ENCODE results near the gene CDH23.

Gene CDH23

DNA sequence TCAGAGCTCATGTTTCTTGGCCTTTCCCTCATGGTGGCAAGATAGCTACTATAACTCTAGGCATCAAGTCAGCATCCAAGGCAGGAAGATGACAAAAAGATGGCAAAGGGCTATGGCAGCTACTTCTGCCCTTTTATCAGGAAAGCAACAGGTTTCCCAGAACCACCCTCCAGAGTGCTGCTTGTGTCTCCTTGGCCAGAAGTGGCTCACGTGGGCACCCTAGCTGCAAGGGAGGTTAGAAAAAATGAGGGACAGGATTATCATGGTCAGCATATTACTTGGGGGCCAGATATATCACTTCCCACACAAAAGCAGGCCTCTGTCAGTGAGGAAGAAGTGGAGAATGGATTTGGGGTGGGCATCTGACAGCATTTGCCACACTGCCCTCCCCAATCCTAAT is 347.1 kb downstream of the CDH23 start:
- DNase-seq (ENCODE audit: low spot score): no peak

DNA sequence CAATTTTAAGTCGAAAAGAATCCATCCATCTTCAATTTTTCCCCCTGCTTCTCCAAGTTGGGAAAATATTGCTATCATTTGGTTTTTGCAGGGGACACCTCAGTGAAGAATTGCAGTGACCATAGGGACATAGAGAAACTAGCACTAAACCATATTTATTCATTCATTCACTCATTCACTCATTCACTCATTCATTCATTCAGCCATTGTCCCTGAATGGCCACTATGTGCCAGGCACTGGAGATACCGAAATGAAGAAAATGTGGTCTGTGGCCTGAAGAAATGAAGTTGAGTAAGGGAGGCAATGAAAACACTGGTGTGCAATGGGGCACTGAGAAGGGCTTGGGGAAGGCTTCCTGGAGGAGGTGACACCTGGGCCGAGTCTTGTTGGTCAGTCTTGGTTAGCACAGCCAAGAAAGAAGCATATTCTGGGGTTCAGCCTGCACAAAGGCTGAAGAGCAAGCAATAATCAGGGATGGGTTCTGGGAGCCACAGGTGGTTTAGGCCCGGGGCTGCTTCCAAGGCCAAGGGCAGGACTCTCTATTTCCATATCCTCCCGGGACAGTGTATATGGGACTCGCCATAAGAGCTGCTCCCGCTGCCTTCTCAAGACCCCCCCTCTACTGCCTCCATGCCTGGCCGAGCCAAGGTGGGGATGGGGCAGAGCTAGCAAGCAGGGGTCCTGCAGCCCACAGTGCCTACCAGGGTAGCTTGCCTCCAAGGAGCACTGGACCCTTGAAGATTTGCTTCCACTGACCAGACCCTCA is 348.4 kb downstream of the CDH23 start:
- no peak for DNase-seq (ENCODE audit: low spot score)

DNA sequence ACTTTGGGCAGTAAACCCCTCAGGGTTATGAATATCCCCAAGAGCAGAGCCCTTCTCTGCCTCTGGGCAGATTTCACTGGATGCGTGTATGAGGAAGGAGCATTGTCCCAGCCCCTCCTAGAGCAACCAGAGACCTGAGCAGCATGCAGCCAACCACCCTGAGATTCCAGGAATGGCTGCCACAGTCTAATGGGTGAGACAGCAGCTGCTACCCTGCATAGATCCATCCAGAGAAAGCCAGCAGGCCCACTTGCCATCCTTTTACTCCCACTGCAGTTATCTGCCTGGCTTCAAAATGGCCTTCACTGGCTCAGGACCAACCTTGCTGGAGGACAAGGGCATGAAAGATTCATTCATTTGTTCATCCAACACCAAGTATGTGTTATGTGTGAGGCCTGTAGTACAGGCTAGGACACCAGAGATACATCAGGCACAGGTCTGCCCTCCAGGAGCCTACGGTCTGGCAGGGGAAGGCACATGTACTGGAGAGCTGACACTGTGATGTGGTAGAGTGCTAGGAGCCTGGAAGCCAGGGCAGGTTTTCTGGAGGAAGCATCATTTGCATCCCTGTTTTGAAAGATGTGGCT is 349.0 kb downstream of the CDH23 start:
- DNase-seq (ENCODE audit: low spot score): no peak

DNA sequence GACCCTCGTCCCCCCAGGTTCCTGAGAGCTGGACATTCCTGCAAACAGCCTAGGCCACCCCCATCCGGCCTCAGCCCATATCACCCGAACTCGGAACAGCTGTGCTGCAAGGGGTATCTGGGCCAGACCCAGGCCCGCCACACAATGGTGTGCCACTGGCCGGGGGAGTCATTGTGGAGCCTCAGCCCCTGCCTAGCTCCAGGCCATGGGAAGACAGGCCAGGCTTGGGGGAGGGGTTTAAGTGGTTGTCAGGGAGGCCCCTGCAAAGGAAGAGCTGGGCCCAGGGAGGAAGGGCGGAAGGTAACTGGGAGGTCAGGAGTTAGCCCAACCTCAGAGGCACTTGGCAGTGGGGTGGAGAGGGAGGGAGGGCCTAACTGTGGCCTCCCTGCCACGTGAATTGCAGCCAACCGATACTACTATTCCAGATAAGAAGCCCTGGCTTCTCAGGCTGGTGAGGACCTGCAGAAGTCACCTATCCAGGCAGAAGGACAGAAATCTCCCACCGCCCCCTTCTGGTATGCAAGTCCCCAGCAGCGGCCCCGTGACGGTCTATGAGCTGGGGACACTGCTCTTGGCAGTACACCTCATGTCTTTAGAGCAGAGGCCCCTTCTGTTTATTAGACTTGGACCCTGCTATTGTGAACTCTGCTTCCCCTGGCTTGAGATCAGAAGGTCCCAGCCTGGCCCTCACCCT is 349.8 kb downstream of the CDH23 start:
- no peak for DNase-seq (ENCODE audit: low spot score)

DNA sequence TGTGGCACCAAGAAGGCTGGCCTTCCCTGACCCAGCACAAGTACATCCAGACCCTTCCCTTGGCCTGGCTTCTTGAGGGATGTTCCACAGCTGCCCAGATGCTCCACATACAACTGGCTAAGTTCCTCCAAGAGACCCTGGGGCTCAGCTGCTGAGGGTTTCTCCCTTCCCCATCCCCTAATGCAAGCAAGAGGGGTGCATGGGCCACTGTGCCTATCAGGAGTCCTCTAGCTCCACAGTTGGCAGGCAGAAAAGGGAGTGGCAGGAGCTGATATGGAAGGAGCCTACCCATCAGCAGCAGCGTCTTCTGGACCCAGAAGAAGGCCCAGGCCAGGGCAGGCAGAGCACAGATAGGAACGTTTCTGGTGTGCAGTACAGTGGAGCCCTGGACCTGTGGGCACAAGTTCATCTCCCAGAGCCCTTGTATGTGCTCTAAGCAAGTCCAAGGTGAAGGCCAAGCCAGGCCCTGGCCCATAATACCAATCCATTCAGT is 350.4 kb downstream of the CDH23 start:
- DNase-seq (ENCODE audit: low spot score): no peak

DNA sequence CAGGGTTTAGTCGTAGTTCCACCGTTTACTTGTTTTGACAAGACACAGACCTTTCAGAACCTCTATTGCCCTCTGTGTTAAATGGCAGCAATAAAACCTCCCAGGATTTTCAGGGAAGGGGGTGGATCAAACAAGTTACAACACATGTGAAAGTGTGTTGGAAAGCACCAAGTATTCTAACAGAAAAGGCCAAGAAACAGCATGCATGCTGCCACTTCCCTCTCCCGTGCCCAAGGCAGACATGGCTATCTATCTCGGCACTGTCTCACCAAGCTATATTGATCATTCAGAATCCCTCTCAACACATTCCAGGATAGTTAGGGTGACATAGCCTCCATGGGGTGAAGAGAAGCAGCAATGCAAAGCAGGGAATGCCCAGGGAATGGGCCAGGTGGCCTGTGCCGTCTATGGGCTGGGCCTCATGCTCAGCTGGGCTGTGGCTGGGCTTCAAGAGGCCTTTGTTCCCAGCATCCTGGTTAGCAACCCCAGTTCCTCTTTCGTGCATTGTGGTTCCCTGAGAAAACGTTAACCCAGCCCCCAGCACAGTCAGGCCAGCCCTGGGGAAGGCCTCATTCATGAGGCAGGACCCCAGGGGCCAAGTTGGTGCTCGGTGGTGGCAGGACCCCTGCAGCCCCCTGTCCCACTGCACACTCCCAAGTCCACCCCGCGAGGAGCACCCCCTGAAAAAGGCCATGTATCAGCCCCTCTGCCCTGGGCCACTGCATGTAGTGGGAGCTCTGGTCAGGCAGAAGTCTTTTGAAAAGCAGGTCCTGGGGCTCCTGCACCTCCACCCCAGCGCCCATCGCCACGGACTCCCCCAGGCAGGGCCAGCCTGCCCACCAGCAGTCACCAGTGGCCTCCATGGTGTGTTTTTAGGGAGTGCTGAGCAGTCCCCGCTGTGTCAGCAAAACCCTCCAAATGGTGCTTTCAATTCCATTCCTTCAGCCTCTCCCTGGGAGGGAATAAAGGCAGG is 351.1 kb downstream of the CDH23 start:
- DNase-seq (ENCODE audit: low spot score): no peak

DNA sequence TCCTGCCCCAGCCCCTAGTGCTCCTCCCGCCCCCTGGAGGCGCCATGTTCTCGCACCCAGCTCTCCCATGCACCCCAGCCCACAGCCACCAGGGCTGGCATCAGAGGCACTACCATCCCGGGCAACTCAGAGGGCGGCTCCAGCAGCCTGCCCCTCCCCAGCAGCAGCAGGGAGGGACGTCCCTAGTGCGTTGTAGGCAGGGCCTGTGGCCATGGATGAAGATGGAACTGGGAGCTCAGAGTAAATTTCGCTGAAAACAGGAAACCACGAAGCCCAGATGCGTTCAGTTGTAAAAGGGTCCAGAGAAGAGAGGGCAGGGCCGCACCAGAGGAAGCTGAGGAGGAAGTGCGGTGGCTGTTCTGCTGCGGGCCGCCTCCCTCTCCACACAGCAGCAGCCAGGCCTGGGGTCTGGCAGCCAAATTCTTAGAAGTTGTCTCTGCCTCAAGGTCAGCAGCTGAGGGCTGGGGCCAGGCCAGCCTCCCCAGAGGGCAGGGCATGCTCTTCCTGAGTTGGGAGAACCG is 352.0 kb downstream of the CDH23 start:
- DNase-seq (ENCODE audit: low spot score): peak; percentile 71

DNA sequence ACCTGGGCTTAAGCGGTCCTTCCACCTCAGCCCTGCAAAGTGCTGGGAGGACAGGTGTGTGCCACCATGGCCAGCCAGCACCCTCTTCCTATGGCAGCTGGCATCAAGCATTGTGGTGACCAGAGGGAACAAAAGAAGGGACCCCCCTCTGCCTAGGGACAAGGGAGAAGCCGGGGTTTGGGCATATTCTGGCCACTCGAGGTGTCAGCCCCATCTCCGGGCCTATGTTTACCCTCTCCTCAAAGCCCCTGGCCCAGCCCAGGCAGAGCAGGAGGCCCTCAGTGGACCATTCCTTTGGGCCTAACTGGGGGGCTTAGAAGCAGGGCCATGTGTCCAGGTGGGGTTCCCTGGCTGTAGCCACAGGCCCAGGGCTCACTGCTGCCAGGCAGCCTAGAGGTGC is 352.7 kb downstream of the CDH23 start:
- no peak for DNase-seq (ENCODE audit: low spot score)

DNA sequence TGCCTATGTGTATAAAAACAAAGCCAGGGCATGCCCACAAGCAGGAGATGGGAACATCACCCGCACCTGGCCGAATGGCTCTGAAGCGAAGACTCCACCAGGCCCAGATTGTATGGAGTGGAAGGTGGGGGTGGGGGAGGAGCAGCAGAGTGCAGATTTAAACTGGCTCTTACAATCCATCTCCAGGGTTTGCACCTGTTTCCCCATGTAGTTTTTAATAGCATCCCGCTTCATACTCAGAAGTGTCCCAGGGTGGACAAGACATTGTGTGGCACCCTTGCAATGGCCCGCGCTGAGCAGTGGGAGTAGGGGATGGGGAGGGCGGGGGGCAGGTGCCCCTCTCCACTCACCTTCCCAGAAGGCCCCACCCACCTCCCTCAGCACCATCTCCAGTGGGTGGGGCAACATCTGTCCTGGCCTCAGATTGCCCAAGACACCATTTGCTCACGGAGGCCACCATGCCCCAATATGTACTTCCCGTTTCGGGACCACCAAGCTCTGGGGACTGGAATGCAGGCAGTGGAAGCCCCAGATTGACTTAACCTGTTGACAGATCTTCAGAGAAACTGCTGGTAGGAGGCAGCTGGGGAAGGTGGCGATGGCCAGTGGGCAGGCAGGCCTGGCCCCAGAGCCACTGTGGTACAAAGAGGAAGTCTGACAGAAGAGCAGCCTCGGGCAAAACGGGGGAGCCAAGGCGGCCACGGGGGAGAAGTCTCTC is 353.6 kb downstream of the CDH23 start:
- DNase-seq (ENCODE audit: low spot score): no peak

DNA sequence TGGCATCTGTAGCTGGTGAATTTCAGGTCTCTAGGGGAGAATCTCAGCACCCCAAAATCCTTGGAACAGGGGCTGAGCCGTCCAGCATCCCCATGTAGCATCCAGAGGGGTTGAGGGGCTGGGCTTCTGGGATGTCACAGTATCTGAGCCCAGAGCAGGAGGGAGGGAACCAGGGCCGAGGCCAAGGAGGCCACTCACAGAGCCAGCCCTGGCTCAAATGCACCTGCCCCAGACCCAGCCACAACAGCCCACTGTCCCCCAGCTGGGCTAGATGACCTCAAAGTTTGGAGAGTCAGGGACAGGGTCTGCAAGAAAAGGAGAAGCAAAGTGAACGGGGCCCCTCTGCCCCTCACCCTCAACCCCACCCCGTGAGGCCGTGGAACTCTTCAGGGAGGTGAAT is 354.3 kb downstream of the CDH23 start:
- no peak for DNase-seq (ENCODE audit: low spot score)

DNA sequence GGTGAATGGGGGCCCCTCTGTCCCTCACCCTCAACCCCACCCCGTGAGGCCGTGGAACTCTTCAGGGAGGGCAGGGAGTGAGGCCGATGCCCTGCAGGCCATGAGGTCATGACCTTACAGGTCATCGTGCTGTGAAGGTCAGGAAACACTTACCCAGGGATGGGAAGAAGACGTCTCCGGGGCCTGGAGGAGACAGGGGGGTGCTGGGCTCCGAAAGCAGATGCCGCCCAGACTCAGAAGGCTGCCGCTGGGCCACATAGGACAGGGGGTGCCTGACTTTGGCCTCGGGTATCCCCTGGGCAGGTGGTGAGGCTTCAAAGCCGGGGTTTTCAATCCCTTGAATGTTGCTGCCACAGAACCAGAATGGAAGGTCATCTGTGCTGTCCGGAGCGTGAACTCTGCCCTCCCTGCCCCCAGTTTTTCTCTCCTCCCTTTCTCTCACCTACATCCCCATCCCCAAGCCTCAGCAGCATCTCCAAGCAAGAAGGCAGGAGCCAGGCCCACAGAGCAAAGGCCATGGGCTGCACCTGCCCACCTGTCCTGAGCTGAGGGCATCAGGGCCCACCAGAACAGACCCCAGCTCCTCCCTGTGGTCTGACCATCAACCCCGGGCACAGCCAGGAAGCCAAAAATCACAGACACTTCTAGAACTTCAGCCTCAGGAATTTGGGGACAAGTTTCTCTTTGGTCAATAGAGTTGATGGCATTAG is 354.9 kb downstream of the CDH23 start:
- DNase-seq (ENCODE audit: low spot score): no peak

DNA sequence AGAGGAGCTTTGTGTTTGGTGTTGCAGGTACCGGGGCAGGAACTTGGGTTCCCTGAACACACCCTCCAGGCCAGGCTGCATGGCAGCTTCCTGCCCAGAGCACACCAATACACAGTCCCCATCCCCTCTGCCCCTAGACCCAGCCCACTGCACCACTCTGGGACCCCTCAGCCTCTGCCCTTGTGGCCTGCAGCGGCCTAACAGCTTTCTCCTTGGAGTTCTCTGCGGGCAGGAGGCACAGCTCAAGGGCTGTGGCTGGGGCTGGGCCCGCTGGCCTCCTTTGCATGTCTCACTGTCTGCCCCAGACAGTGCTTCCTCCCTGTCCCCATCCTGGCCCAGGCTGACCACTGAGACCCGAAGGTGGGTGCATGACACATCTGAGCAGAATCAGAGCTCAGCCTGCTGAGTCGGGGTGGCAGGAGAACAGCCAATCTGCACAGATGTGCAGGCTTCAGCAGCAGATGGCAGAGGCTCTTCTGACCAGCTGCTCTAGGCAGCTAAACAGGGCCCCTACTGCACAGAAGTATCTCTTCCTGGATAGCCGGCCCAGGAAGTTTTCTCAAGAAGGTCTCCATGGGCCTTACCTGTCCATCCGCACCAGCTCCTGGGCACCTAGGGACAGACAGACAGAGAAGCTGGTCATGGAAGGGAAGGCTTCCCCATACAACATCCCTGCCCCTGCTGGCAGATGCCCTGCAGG is 355.8 kb downstream of the CDH23 start:
- no peak for DNase-seq (ENCODE audit: low spot score)

DNA sequence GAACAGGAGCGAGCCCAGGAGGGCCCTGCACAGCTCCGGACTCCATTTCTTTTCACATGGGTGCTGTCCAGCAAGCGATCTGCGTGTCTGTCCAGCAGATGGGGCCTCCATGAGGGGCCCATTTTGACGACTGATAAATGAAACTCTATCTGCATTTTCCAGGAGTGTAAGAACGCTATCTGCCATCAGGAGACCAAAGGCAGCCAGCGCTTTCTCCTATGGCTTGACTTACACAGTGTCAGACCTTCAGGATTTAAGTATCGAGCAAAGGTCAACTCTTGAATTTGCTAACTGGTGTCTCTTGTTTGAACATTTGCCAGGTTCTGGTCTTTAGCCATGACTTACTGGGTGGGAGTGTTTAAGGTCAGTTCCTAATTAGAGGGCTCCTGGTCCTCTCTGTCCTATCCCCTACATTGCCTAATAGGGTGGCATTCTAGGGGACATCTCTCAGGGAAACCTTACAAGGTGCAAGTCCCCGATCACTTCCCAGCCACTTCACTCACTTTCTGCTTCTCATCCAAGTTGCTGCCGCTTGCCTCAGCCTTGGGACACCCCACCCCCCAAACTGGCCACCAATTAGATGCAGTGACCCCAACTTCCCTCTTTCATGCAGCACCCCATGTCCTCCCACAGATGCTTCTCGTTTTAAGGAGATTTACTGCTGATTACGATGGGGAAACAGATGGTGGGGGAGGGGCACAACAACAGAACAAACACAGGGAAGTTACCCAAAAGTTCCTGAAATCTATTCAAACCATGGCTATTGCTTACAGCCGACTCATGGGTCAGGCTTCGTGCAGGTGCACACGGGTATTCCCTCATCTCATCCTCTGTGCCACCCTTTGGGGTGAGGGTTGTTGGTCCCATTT is 356.6 kb downstream of the CDH23 start:
- peak; percentile 72 for DNase-seq (ENCODE audit: low spot score)

DNA sequence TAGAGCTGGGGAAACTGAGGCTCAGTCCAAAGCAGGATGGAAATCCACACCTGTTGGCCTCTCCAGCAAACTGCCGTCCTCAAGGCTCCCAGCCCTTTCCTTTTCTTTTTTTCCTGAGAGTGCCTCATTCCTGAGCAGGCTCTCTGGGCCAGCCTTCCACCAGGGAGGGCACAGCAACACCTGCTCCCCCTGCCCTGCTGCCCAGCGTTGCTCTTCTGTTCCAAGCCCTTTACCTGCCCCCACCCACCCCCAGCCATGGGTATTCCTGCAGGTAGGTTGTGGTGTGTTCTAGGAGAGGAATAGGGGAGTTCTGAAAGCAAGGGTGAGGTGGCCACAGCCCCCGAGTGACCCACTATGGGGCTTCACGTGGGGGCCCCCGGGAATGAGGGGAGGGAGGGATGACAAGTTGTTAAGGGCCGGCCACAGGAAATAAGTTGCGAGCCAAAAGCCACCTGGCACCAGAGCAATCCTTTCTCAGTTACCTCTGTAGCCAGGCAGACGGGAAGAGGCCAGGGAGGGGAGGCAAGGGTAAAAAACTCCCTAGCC is 357.3 kb downstream of the CDH23 start:
- no peak for DNase-seq (ENCODE audit: low spot score)

DNA sequence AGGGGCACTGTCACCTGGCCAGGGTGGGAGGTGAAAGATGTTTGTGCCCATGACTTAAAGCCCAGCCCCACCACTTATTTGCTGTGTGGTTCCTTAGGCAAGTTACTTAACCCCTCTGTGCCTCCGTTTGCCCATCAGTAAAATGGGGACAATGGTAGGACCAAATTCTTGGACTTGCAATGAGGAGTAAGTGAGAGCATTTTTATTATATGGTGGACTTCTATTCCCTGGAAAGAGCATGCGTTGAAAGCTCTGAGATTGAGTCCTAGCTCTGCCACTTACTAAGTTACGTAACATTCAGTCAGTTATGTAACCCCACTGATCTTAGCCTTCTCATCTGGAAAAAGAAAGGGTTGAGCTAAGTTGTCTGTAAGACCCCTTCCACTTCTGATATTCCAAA is 357.8 kb downstream of the CDH23 start:
- no peak for DNase-seq (ENCODE audit: low spot score)

DNA sequence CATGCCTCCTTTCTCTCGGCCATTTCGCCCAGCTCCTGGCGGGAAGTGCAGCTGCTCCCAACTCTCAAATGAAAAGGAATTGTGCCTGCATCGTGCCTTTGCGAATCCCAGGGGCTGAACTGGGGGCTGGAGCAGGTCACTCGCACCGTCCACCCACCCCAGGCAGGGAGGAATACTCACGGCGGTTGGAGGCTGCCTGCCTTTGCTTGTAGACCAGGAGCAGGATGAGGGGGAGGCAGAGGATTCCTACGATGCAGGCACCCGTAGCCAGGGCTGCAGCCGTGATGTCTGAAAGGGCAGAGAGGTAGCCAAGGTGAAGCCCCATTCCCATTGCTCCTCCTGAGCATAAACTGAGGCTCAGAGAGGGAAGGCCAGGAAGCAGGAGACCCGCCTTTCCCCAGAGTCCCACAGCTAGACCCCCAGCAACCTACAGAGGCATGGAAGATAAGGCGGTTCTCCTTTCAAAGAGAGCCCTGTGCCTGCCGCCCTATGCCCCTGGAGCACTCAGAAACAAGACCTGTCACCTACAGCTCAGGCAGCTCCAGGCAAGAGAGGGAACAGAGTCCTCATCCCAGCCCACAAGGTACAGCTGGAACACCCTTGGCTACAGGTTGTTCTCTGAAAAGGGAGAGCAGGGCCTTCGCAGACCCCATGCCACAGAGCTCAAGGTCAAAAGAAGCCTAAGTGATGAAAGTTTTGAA is 358.6 kb downstream of the CDH23 start:
- DNase-seq (ENCODE audit: low spot score): no peak

DNA sequence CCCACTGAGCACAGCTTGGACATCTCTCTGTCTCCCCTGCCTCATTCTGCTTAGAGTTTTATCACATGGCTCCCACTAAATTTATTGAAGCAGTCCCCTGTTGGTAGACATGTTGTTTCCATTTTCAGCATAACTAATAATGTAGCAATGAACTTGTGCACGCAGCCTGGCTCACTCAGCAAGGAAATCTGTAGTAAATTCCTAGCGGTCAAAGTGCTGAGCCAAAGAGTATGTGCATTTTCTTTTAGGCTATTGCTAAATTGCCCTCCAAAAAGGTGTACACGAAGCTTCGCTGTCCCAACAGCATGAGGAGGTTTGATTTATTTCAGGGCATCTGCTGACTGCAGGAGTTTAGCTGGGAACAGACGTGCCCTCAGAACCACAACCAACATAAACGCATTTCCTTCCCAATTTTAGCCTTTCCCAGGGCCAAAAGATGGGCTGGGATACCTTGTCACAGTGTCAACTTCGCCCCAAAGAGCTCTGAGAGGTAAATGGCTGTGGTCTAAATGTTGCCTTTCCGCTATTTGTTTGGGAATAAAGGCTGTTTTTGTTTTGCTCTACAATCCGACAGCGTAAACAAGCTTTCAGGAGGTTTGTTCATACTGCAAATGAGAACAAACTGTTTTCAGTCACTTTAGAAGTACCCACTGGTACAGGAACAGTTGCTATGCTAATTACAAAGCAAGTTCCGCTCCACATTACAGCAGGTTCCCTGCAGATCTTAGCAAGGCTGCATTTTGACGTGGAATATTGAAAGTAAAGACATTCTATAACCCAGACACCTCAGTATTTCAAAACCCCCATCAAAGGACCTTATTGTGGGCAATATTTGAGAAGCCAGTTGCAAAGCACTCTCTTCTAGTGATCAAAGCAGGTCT is 359.8 kb downstream of the CDH23 start:
- no peak for DNase-seq (ENCODE audit: low spot score)

Data from globus pallidus (tissue), 1 donor.